Measurements from ENCODE around the gene SLC41A1.

GRCh38 chr1:205766038-205766437 is 47.0 kb downstream of the SLC41A1 start:
- TF ChIP-seq CTCF (IDR thresholded peaks at IDR 0.05; ENCODE audit: extremely low read depth in 1 of 2, insufficient read depth in 1 of 2, low read depth in 1 of 2, low read length in 2 of 2), result no peak
- no peak for TF ChIP-seq MYC (IDR thresholded peaks at IDR 0.05; ENCODE audit: low read depth, low read length)
- TF ChIP-seq POLR2AphosphoS5 (IDR thresholded peaks at IDR 0.05; ENCODE audit: insufficient read depth, low read depth, low read length), result no peak
- TF ChIP-seq POLR2A (IDR thresholded peaks at IDR 0.05; ENCODE audit: low read depth, low read length), result no peak
- TF ChIP-seq JUN (IDR thresholded peaks at IDR 0.05; ENCODE audit: borderline replicate concordance, insufficient read depth, insufficient read length, low read depth), result peak; percentile 11
